HG03280 (cell line): ENCODE measurements around the gene PPP2R5C.
"Not testable (repeated sequence)": the region's sequence is repeated elsewhere in the genome, so short reads cannot be mapped to it uniquely, and the experiment has no call there.

Experiments
- ATAC-seq: cut with Tn5 transposase; IDR thresholded peaks from one replicate; pipeline ENCODE4 v1.9.1; 2021; ENCODE audit warnings: mild to moderate bottlenecking, moderate library complexity; ENCODE audit not compliant: unreplicated experiment

The PPP2R5C gene

DNA sequence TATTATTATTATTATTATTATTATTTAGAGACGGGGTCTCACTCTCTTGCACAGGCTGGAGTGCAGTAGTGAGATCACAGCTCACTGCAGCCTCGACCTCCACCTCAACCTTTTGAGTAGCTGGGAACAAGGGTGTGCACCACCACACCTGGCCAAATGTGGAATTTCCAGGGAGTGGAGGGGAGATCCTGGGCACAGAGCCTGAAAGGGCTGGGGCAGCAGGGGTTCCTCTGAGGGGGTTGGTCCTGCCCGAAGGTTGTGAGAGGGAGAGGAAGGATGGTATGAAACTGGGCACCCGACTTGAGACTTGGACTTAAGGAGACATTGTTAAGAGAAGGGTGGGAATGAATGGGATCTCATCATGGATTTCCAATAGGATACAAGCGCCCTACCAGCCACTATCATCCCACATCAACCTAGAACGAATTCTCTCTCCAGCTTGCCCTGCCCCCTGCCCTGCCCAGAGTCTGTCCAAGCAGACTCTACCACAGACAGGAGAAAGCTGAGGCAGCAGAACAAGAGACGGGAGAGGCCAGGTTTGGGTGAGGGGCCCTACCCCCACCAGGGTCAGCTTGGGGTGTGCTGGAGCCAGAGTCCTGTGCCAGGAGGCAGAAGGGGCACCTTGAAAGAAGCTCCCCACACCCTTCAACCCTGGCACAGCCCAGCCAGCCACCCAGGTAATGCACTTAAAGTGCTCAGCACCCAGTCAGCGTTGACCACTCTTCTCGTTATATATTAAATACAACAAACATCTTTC is 200.4 kb downstream of the PPP2R5C start:
- ATAC-seq: no peak

DNA sequence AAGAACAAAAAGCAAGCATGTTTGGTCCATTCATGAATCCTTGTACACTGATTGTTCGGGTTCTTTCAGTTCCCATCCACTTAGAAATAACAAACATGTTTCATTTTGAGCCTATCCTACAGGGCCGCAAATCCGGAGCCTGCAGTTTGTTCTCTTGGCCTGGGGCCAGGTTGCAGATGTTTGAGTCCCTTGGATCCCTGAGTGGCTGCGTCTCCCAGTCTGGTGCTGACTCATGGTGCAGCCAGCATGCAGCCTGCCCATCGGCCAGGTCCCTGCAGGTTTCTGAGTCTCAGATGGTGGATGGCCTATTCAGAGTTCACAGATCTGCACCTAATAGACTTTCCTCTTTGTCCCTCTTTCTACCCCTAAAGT is 201.0 kb downstream of the PPP2R5C start:
- ATAC-seq: no peak

DNA sequence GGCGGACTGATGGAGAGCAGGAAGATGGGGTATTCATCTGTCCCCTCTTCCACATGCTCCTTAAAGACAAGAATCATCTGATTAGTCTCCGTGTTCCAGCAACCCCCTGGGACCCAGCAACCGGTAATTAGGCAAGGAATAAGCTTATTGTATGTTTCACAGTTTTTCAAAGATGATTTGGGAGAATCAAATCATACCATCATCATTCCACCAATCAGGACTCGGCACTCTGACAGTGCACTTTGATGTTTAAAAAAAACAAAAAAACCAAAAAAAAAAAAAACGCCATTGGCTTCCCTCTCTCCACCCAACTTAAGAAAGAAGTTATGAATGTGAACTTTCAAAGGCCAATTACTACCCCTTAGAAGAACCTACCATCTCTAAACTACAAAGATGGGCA is 201.5 kb downstream of the PPP2R5C start:
- no peak for ATAC-seq

DNA sequence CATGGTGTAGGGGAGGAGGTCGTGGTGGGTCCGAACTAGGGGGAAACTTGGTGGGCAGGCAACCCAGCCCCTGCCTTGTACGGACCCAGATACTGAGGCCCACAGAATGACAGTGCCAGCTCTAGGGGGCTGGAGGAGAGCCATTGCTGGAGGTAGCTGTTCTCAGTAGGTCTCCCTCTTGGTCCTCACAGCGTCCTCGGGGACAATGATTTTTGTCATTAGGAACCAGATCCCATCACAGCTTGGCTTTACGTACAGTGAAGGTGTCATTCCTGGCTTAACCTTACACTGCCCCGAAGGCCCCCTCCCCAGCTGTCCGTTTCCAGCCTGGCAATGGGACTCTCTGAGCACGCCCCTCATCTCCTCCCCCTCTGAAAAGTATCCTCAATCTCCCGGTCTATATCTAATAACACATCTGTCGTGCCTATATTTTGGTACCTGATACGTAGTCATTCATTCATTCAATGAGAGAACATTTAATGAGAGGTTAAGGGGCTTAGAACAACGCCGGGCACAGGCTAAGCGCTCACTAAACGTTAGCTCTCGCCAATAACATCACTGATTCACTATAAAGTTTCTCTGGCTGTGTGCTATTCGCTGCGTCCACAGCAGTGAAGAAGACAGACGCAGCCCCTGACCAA is 202.3 kb downstream of the PPP2R5C start:
- ATAC-seq: no peak

DNA sequence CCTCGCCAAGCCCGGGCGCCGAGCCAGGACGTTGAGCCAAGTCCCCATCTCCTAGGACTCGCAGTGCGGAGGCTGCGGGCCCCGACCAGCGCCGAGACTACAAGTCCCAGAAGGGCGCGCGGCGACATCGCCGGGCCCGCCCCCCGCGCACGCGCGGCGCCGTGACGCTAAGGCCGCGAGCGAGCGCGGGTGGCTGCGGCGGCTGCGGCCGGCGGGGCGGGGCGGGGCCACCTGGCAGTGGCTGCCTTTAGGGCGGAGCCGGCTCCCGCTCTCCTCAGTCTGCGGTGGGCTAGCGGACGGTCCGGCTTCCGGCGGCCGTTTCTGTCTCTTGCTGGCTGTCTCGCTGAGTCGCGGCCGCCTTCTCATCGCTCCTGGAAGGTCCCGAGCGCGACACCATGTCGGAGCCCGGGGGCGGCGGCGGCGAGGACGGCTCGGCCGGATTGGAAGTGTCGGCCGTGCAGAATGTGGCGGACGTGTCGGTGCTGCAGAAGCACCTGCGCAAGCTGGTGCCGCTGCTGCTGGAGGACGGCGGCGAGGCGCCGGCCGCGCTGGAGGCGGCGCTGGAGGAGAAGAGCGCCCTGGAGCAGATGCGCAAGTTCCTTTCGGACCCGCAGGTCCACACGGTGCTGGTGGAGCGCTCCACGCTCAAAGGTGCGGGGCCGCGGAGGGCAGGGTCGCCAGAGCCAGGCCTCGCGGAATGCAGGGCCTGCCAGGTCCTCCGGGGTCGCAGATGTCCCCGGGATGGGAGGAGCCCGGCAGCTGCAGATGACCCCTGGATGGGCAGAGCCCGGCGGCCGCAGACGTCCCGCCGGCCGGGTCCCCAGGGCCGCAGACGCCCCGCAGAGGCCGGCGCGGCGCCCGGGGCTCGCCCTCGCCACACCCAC is 203.0 kb downstream of the PPP2R5C start, which contains the start of gene DYNC1H1:
Gene DYNC1H1, plus strand, starts transcription at position 277 of the 884 bp plus-strand sequence. Its CDS starts 119 bp downstream, at position 396.
- ATAC-seq: peak; percentile 81

DNA sequence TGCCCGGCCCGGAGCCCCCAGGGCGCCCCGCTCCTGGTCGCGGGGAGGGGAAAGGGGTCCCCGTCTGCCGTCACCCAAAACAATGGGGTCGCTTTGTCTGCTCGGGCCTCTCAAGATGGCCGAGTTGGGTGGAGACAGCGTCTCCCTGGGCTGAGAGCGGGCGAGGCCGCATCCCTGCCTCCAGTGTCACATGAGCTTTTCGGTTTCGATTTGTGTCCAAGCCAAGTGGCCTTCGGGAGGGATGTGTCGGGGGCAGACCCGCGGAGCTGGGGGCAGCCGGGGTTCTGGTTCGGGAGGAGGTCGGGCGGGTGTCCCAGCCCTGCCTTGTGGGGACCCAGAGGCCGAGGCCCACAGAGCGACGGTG is 203.7 kb downstream of the PPP2R5C start:
- ATAC-seq: peak; percentile 34

DNA sequence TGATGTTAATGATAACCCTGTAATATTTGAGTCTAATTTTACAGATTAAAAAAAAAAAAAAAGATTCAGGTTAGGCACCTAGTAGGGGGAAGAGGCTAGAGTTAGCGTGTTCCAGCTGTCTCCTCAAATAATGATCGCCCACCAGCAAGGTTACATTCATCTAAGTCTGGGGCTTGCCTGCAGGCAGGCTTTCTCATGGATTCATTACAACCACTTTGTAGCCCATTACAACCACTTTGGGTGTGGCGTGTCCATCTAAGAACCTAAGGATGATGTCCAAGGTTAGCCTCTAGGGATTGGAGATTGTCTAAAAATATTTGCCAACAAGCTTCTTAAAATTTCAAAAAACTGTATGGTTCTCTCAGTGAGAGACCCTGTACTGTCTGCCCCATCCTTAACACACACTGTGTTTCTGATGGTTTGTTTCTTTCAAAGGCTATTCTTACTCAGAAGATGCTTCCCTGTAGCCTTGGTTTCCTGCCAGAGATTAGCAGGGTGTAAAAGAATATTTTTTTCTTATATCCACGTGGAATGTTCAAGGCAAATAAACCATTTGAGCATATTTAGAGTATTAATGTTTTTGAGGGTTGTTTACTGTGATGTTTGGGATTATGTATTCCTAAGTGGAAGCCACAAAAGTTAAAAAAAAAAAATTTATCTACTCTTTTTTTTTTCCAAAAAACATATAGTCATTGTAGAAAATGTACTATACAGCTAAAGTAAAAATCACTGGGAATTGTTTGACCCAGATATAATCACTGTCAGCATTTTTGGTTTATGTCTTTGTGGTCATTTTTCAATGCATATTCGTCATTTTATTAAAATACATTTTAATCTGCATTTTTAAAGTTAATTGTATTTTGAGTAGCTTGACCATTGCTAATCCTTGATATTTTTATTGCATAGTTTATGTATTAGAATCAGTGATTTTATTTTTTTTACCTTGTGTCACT is 204.5 kb downstream of the PPP2R5C start:
- no peak for ATAC-seq

DNA sequence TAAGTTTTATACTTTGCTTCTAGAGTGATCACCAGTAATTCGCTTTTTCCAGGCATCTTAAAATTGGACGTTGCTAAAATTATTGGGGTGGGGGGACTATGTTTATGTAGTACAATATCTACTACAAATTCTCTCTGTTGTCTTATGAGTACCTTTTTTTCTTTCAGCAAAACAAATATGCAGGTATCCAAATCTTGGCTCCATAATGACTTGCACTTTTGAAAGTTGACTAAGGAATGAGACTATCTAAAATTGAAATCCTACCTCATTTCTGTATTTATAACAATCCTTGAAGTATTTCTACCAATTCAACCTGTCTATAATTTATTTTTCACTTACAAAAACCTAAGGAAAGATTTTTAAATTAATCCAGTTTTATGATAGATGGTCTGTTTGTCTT is 205.2 kb downstream of the PPP2R5C start:
- no peak for ATAC-seq

DNA sequence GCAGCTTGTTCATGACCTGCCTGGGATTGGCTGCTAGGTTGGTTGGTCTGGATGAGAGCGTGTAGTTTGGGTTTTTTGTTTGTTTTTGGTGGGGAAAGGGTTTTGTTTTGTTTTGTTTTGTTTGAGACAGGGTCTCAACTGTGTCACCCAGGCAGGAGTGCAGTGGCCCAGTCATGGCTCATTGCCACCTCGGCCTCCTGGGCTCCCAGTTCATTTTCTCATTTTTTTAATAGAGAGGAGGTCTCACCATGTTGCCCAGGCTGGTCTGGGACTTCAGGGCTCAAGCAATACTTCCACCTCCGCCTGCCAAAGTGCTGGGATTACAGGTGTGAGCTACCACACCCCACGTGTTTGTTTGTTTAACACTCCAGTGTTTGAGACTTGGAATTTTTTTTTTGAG is 206.7 kb downstream of the PPP2R5C start:
- no peak for ATAC-seq

DNA sequence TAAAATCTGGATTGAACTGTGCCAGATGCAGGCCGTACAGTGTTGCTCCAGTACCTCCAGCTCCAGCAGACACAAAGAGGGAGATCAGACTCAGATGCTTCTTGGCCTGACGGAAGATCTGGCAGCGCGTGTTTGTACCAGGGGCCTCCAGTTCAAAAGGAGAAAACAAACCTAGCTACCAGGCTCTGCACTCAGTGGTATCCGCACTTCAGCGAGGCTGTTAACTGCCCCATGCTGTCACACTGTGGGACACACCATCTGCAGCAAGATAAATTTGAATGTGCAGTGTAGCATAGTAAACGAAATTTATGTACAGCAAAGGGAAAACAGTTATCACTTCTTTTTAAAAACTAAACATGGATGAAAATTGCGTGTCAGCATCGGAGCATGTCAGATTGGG is 208.0 kb downstream of the PPP2R5C start:
- no peak for ATAC-seq

DNA sequence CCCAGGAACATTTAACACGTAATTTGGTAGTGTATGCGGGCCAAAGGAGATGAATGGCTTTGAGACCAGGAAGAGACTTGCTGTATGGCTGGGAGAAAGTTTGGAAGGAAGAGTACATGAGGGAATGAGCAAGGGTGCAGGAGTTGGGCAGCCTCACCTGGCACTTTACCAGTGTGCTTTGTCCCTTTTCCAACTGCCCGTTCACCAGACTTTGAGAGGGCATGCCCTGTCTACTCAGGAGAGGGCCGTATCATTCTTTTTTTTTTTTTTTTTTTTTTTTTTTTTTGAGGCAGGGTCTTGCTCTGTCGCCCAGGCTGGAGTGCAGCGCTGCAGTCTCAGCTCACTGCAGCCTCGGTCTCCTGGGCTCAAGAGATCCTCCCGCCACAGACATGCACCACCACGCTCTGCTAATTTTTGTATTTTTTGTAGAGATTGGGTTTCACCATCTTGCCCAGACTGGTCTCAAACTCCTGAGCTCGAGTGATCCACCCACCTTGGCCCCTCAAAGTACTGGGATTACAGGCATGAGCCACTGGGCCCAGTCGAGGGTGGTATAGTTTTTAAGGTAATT is 209.4 kb downstream of the PPP2R5C start:
- ATAC-seq: no peak

DNA sequence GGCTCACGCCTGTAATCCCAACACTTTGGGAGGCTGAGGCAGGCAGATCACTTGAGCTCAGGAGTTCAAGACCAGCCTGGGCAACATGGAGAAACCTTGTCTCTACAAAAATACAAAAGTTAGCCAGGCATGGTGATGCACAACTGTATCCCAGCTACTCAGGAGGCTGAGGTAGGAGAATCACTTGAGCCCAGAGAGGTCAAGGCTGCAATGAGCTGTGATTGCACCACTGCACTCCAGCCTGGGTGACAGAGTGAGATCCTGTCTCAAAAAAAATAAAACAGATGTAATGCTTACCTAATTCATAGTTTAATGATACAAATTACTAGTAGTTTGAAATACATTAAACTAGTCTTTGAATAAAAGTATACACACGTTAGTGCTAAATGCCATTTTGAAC is 209.9 kb downstream of the PPP2R5C start:
- ATAC-seq: not testable (repeated sequence)

DNA sequence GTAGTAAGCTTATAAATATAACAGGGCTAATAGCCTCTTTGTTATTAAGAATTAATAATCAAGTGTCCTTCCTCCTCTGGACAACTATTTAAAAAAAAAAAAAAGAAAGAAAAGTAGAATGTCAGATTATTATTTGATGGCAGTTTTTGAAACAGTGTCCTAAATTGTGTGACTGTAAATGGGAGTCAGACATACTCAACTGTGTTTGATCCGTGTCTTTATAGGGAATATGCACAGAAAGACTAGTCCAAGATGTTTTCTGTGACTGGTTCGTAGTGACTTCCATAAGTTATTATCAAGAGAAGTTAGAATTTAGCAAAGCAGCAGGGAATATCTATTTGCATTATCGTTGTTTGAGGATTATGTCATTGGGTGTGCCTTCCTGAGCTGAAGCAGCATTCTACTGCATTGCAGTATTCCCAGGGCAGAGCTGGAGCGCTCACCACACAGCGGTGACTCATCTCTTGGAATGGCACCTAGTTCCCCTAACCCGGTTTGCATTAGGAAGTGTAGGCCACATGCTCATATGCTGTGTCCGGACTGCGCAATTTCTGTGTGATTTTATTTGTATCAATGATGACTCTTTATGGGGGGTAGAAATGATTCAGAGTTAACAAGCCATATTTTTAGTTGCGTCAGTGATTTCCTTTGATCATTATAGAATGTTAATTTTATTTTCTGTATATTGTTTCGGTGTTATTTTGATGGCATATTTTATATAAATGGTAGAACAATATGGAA is 210.8 kb downstream of the PPP2R5C start:
- ATAC-seq: no peak

DNA sequence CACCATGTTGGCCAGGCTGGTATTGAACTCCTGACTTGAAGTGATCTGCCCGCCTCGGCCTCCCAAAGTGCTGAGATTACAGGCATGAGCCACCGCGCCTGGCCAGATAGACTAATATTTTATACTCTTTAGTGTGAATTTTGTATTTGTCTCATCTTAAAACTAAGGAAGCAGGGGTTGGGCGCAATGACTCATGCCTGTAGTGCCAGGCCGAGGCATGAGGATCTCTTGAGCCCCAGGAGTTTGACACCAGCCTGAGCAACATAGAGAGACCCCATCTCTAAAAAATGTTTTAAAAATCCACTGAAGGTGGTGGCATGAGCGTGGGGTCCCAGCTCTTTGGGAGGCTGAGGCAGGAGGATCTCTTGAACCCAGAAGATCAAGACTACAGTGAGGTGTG is 211.8 kb downstream of the PPP2R5C start:
- no peak for ATAC-seq

DNA sequence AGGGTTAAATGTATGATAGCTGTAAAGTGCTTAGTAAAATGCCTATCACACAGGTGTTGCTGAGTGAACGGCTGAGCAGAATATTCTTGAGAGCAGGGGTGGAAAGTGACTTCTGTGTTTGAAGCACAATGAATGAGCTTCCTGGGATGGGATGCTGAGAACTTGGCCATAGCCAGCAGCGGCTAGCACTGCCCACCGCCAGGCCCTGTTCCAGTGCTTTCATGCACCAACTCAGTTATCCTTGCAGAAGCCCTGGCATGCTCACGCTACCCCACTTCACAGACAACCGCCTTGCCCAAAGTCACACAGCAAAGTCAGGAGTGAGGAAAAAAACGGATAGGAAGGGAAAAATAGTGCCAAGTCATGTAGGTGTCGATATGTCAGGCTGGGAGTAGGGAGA is 213.7 kb downstream of the PPP2R5C start:
- no peak for ATAC-seq
